PC-9 (cell line): ENCODE measurements around the gene ELMOD1. TPM values are rescaled to one million over a fixed set of nuclear protein-coding genes. Genes with fewer than 3 reads are reported as not detected.

Experiments used
- Bru-seq: library from RNA; stranded (reverse); fragments of 400-500 nt; gene quantifications from one replicate; lab custom pipeline; 2021; lab: Mats Ljungman, UMichigan
- BruChase-seq, 2 experiments: library from RNA; stranded (reverse); fragments of 400-500 nt; gene quantifications; one replicate each; lab custom pipeline; 2021; lab: Mats Ljungman, UMichigan
- BruUV-seq: library from RNA; stranded (reverse); fragments of 400-500 nt; replicated peaks from 2 replicates; lab custom pipeline; 2021; lab: Mats Ljungman, UMichigan
- CTCF ChIA-PET: fragments of 300-600 bp; sonication (Branson Sonifier 250); formaldehyde crosslinking; loops from one replicate; lab custom pipeline; 2022; ENCODE audit warnings: antibody characterized with exemption; lab: Charles Lee
- POLR2A ChIA-PET: fragments of 300-600 bp; sonication (Branson Sonifier 250); formaldehyde crosslinking; loops from one replicate; lab custom pipeline; 2022; ENCODE audit warnings: antibody characterized with exemption; ENCODE audit not compliant: unreplicated experiment; lab: Charles Lee
- DNase-seq, 2 experiments: peaks; one replicate each; pipeline versions ENCODE4 v3.0.0 to v3.0.0-alpha.2; 2015 to 2022; ENCODE audit warnings: mixed read lengths in 1 of 2
- H2AFZ ChIP-seq: fragments of 200-600 bp; sonication (generic); 2 replicates; pipeline ENCODE4 v1.8.1; 2017; ENCODE audit warnings: antibody characterized with exemption
- H3F3A ChIP-seq: fragments of 200-600 bp; sonication (generic); 2 replicates; pipeline ENCODE4 v1.8.1; 2017; ENCODE audit warnings: antibody characterized with exemption, mild to moderate bottlenecking, low read depth; ENCODE audit not compliant: insufficient read depth
- H3K27ac ChIP-seq: fragments of 200-600 bp; sonication (generic); 2 replicates; pipeline ENCODE4 v1.6.1; 2016; ENCODE audit warnings: mixed run types
- H3K27me3 ChIP-seq: fragments of 200-600 bp; sonication (generic); 2 replicates; pipeline ENCODE4 v1.6.1; 2016; ENCODE audit warnings: low read depth, mixed run types; ENCODE audit not compliant: insufficient read depth
- H3K36me3 ChIP-seq: fragments of 200-600 bp; sonication (generic); 2 replicates; pipeline ENCODE4 v1.6.1; 2016; ENCODE audit warnings: low read depth, mixed run types
- H3K4me1 ChIP-seq: fragments of 200-600 bp; sonication (generic); replicated peaks from 2 replicates; pipeline ENCODE4 v1.6.1; 2016; ENCODE audit warnings: mixed run types; ENCODE audit not compliant: insufficient read depth
- H3K4me2 ChIP-seq: fragments of 200-600 bp; sonication (generic); 2 replicates; pipeline ENCODE4 v1.6.1; 2017; ENCODE audit warnings: mixed run types
- H3K4me3 ChIP-seq: fragments of 200-600 bp; sonication (generic); 2 replicates; pipeline ENCODE4 v1.6.1; 2016; ENCODE audit warnings: mixed run types
- H3K79me2 ChIP-seq: fragments of 200-600 bp; sonication (generic); 2 replicates; pipeline ENCODE4 v1.6.1; 2017; ENCODE audit warnings: low read depth, mixed run types
- H3K9me2 ChIP-seq: fragments of 200-600 bp; sonication (generic); 2 replicates; pipeline ENCODE4 v1.8.1; 2017; ENCODE audit warnings: mild to moderate bottlenecking; ENCODE audit not compliant: insufficient read depth
- H3K9me3 ChIP-seq: fragments of 200-600 bp; sonication (generic); 2 replicates; pipeline ENCODE4 v1.8.1; 2016; ENCODE audit warnings: low read depth; ENCODE audit not compliant: insufficient read depth
- H4K20me1 ChIP-seq: fragments of 200-600 bp; sonication (generic); 2 replicates; pipeline ENCODE4 v1.8.1; 2017; ENCODE audit not compliant: insufficient read depth
- EZH2 ChIP-seq: fragments of 200-600 bp; sonication (generic); IDR thresholded peaks from 2 replicates; pipeline ENCODE4 v1.8.0; 2017; ENCODE audit warnings: antibody characterized with exemption, low read depth
- intact Hi-C: fragments of 100-400 bp; cut with micrococcal nuclease; formaldehyde crosslinking; loops from one replicate; pipeline ENCODE4 v1.10.0; 2022; ENCODE audit not compliant: unreplicated experiment
- long read RNA-seq: library from polyadenylated mRNA; stranded (forward); transcript quantifications from one replicate; pipeline ENCODE4 v2.0.0, GENCODE V29; 2022
- total RNA-seq: library from RNA; stranded (reverse); gene quantifications from 2 replicates; pipeline ENCODE4 v1.2.3, GENCODE V29; 2021
- TF ChIP-seq, protein P1 (sequence below): fragments of 200-600 bp; sonication (generic); conservative IDR thresholded peaks from 2 replicates; pipeline ENCODE4 v1.6.1; 2017; ENCODE audit warnings: mixed run types, antibody characterized with exemption, mild to moderate bottlenecking, moderate library complexity

Gene ELMOD1
- total RNA-seq (not detected in 2 replicates), Bru-seq, nascent RNA (percentile 2 among the genes with signal in this experiment), BruChase-seq, experiment 1, labeled RNA remaining after a 2-hour chase (percentile 1 among the genes with signal in this experiment), BruChase-seq, experiment 2, labeled RNA remaining after a 6-hour chase (percentile 3 among the genes with signal in this experiment)
- long read RNA-seq = 0 reads

DNA sequence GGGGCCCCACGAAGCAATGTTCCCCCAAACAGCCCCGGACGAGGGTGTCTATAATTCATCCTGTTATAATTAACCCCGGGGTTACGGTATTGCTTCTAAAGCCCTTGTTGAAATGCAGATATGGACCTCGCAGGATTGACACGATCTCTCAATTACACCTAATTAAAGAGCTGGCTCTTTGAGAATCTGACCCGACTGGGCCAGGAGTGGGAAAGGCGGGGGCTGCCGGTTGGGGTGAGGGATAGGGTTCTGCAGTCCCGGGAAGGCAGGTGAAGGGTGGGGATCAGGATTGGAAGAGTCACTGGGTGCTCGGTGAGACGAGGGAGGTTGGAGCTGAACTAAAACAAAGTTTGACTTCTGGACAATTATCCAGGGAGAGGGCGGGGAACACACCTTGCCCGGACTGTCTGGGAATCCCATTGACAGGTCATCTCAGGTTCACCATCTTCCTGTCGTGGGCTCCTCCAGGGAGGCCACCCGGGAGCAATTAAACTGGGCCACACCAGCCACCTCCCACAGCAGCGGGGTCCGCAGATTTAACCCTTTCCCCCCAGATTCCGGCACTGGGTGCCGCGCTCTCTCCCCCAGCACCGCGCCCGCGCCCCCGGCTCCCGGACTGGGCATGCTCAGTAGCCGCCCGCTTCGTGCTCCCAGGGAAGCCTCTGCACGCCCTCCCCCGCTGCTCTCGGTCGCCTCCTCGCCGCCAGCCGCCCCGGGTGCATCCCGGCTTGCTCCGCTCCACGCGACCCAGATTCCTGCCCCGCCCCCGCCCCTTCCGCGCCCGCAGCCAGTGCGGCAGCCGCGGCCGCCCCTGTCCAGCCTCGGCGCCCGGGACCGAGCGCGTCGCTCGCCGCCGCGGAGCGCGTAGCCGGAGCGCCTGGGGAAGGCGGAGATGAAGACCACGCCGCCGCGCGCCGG lies at the start of gene ELMOD1:
Gene ELMOD1, plus strand, starts transcription at position 688 of the 918 bp plus-strand sequence. CDS start 27,043 bp downstream, outside the sequence.
- ChIA-PET CTCF (interaction anchor here (0.7 kb wide), 2 partner anchors 99 to 1044 kb away, joined by 4 to 21 read pairs; no protein-coding TSS in a partner anchor), POLR2A (no interaction called here)
- Histone ChIP-seq H3F3A (no peaks in the 10 kb centered on the region), H3K4me2 (peak within 1 kb of the TSS; percentile 82), H3K27me3 (peaks cover 11% of the 10 kb centered on the region; the same call in 1 of the 2 replicates), H3K36me3 (no peaks in the 10 kb centered on the region), H3K9me3 (no peaks in the 10 kb centered on the region), H3K9me2 (no peaks in the 10 kb centered on the region), H3K4me1 (no peaks in the 10 kb centered on the region), H2AFZ (peak within 1 kb of the TSS; percentile 78), H3K27ac (no peak within 1 kb of the TSS), H3K79me2 (no peaks in the 10 kb centered on the region), H4K20me1 (no peaks in the 10 kb centered on the region), H3K4me3 (peak within 1 kb of the TSS; percentile 59)
- BruUV-seq = no TSS peak
- no peak for TF ChIP-seq EZH2
- TF ChIP-seq, protein P1, sequence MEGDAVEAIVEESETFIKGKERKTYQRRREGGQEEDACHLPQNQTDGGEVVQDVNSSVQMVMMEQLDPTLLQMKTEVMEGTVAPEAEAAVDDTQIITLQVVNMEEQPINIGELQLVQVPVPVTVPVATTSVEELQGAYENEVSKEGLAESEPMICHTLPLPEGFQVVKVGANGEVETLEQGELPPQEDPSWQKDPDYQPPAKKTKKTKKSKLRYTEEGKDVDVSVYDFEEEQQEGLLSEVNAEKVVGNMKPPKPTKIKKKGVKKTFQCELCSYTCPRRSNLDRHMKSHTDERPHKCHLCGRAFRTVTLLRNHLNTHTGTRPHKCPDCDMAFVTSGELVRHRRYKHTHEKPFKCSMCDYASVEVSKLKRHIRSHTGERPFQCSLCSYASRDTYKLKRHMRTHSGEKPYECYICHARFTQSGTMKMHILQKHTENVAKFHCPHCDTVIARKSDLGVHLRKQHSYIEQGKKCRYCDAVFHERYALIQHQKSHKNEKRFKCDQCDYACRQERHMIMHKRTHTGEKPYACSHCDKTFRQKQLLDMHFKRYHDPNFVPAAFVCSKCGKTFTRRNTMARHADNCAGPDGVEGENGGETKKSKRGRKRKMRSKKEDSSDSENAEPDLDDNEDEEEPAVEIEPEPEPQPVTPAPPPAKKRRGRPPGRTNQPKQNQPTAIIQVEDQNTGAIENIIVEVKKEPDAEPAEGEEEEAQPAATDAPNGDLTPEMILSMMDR = no peak
- peak in 1 of 2 experiments; percentile 36 for DNase-seq
- intact Hi-C loops = no loop called here

DNA sequence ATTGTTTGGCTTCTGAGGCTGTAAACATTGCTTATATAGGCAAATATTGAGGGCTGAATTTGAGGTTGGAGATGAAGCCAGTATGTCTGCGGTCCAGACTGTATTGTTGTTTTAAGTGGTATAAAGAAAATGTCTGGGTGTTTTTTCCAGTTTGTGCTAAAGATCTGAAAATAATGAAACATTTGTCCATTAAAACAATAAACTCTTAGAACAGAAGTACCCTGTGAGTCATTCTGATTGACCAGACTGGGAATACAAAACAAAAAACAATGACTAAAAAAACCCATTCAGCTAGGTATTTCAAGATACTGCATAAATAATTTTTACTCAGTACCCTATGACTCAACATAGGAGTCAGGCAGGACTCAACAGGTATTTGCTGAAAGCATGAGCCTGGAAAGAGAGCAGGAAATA lies 45.8 kb upstream of the ELMOD1 start:
- no TSS peak for BruUV-seq
- peak in 1 of 2 experiments; percentile 71 for DNase-seq
- ChIA-PET POLR2A (no interaction called here), CTCF (no interaction called here)
- no peaks in the 10 kb centered on the region for H3K9me2 ChIP-seq
- H3K4me1 ChIP-seq = peaks cover 10% of the 10 kb centered on the region
- peak overlapping the region; percentile 20 for H3K27ac ChIP-seq
- H3K4me3 ChIP-seq = no peak overlapping the region
- intact Hi-C loops = loop anchor here (5.0 kb wide), 1 partner anchor 227 kb away; no protein-coding TSS in a partner anchor
- no peak overlapping the region for H2AFZ ChIP-seq
- no peaks in the 10 kb centered on the region for H3K27me3 ChIP-seq
- H4K20me1 ChIP-seq = no peaks in the 10 kb centered on the region
- no peaks in the 10 kb centered on the region for H3K79me2 ChIP-seq
- H3F3A ChIP-seq = 0 out of 2 replicates have a peak, but pooled peaks cover 3% of the 10 kb centered on the region
- no peaks in the 10 kb centered on the region for H3K9me3 ChIP-seq
- no peak overlapping the region for H3K4me2 ChIP-seq
- TF ChIP-seq EZH2 = no peak
- TF ChIP-seq, protein P1 = no peak
- no peaks in the 10 kb centered on the region for H3K36me3 ChIP-seq

DNA sequence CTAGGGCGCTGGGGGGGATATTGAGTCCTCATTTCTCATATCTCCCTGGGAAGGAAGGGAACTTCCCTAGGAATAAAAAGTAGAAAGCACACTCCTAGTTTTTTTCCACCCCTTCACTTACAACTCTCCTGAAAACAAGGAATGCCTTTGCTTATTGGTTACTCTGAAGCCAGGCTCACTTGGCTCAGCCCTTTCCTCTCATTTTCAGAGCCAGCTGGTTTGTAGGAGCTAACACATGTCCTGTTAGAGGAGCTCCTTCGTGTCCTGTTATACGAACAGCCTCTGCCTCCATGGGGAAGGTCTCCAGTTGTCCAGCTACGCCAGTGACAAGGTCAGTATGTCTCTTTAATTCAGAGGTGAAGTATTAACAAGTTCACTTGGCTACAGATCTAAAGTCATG lies 43.0 kb upstream of the ELMOD1 start:
- Histone ChIP-seq H3K27ac (no peak overlapping the region), H3K4me3 (no peak overlapping the region), H4K20me1 (no peaks in the 10 kb centered on the region), H3K9me2 (no peaks in the 10 kb centered on the region), H3K4me2 (no peak overlapping the region), H3K27me3 (no peaks in the 10 kb centered on the region), H3K79me2 (no peaks in the 10 kb centered on the region), H3K36me3 (peaks cover 10% of the 10 kb centered on the region), H3K9me3 (no peaks in the 10 kb centered on the region), H3K4me1 (peaks cover 10% of the 10 kb centered on the region), H2AFZ (no peak overlapping the region), H3F3A (0 out of 2 replicates have a peak, but pooled peaks cover 3% of the 10 kb centered on the region)
- CTCF ChIA-PET = interaction anchor here (0.6 kb wide), 3 partner anchors 18 to 290 kb away, joined by 3 read pairs; partner anchors contain the start of gene ALKBH8
- POLR2A ChIA-PET = no interaction called here
- intact Hi-C loops = loop anchor here (5.0 kb wide), 1 partner anchor 224 kb away; no protein-coding TSS in a partner anchor
- no peak for TF ChIP-seq EZH2
- TF ChIP-seq, protein P1 = no peak
- DNase-seq = no peak
- no TSS peak for BruUV-seq
